Lung (tissue), 12 donors: ENCODE measurements around the gene STRBP. TPM values are rescaled to one million over a fixed set of nuclear protein-coding genes. Genes with fewer than 3 reads are reported as not detected.

Source experiments
- ATAC-seq: fragments of 200-7000 bp; cut with Tn5 transposase; one replicate; pipeline ENCODE4 v1.9.1; 2020; ENCODE audit warnings: moderate number of reproducible peaks; ENCODE audit not compliant: insufficient read depth, low FRiP score
- DNase-seq, 3 donors: peaks; one replicate each; pipeline ENCODE4 v3.0.0-alpha.2; 2013 to 2017
- H3K27ac ChIP-seq, 2 donors: one replicate each; pipeline ENCODE4 v1.5.1; 2013; ENCODE audit warnings: mild to moderate bottlenecking in 2 of 2, moderate library complexity in 2 of 2, control low read depth in 1 of 2, inconsistent platforms in 1 of 2, low read depth in 1 of 2, low read length in 1 of 2
- H3K27me3 ChIP-seq, 3 donors: one replicate each; pipeline ENCODE4 v1.5.1; 2013; ENCODE audit warnings: low read length in 2 of 3; ENCODE audit not compliant: control insufficient read depth in 3 of 3, insufficient read depth in 3 of 3
- H3K36me3 ChIP-seq, 4 donors: one replicate each; pipeline ENCODE4 v1.5.1; 2013; ENCODE audit warnings: low read length in 4 of 4, mild to moderate bottlenecking in 1 of 4, moderate library complexity in 1 of 4; ENCODE audit not compliant: control insufficient read depth in 4 of 4, insufficient read depth in 4 of 4
- H3K4me1 ChIP-seq, 5 donors: one replicate each; pipeline ENCODE4 v1.5.1; 2013; ENCODE audit warnings: low read length in 5 of 5, mild to moderate bottlenecking in 2 of 5, moderate library complexity in 1 of 5; ENCODE audit not compliant: control insufficient read depth in 5 of 5, insufficient read depth in 5 of 5
- H3K4me3 ChIP-seq: one replicate; pipeline ENCODE4 v1.5.1; 2013; ENCODE audit warnings: mild to moderate bottlenecking, control low read depth, moderate library complexity
- H3K9ac ChIP-seq, 2 donors: one replicate each; pipeline ENCODE4 v1.5.1; 2013; ENCODE audit warnings: low read length in 2 of 2, control low read depth in 1 of 2; ENCODE audit not compliant: insufficient read depth in 1 of 2
- H3K9me3 ChIP-seq, 4 donors: one replicate each; pipeline ENCODE4 v1.5.1; 2013; ENCODE audit warnings: low read length in 3 of 4, mild to moderate bottlenecking in 1 of 4, moderate library complexity in 1 of 4; ENCODE audit not compliant: control insufficient read depth in 4 of 4, insufficient read depth in 3 of 4
- WGBS, 2 donors: extraction: QIAGEN DNeasy Blood & Tissue Kit; methylation state at CpG; one replicate each; pipeline ENCODE4 v1.1.7; 2013; 5-methylcytosine and 5-hydroxymethylcytosine counted together
- polyA plus RNA-seq, 2 donors: library from polyadenylated mRNA; stranded (reverse); fragments of 200-250 nt; gene quantifications; one replicate each; pipeline ENCODE4 v1.2.1, GENCODE V29; 2013
- total RNA-seq, 2 donors: library from RNA; depleted of rRNA in 1 of 2; stranded (reverse); fragments of >200 nt in 1 of 2; gene quantifications; one replicate each; pipeline ENCODE4 v1.2.1, GENCODE V29; 2014 to 2021
- TF ChIP-seq, protein P1 (sequence below): IDR thresholded peaks from 2 replicates; pipeline ENCODE4 v1.5.1; 2012; ENCODE audit warnings: mild to moderate bottlenecking; ENCODE audit errors: control extremely low read depth, extremely low read depth
- donor health status: control.
- donor health status: control.
- donor health status: Bipolar disorder and iron deficiency.
- donor health status: healthy.
- donor health status: DM: yes; HTN: yes; CAD: no.

Gene STRBP
- total and polyA plus RNA-seq, 4 donors = 8.3 to 27.2 (median 21.1) TPM

DNA sequence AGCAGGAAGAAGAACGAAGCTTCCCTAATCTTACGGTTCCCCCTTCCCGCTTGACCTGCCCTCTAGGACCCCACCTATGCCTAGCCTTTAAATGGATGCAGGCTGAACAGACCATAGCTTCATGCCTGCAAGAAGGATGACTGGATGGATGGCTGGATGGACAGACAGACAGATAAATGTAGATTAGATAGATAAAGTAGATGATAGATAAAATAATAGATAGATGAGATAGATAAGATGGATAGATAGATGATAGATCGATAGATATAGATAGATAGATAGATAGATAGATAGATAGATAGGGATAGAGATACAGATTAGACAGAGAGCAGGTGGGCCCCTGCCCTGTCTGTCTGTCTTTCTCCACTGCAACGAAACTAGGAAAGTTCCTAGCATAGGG, 162.9 kb downstream of the STRBP start:
- no peak overlapping the region for H3K9ac ChIP-seq
- H3K4me1 ChIP-seq = no peaks in the 10 kb centered on the region
- no peak overlapping the region for H3K4me3 ChIP-seq
- no peaks in the 10 kb centered on the region for H3K9me3 ChIP-seq
- ATAC-seq (no peak), DNase-seq (no peak)
- 89 to 93% methylated on average over 5 of the region's 5 CpGs for WGBS, 2 donors
- TF ChIP-seq, protein P1, sequence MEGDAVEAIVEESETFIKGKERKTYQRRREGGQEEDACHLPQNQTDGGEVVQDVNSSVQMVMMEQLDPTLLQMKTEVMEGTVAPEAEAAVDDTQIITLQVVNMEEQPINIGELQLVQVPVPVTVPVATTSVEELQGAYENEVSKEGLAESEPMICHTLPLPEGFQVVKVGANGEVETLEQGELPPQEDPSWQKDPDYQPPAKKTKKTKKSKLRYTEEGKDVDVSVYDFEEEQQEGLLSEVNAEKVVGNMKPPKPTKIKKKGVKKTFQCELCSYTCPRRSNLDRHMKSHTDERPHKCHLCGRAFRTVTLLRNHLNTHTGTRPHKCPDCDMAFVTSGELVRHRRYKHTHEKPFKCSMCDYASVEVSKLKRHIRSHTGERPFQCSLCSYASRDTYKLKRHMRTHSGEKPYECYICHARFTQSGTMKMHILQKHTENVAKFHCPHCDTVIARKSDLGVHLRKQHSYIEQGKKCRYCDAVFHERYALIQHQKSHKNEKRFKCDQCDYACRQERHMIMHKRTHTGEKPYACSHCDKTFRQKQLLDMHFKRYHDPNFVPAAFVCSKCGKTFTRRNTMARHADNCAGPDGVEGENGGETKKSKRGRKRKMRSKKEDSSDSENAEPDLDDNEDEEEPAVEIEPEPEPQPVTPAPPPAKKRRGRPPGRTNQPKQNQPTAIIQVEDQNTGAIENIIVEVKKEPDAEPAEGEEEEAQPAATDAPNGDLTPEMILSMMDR = no peak
- no peaks in the 10 kb centered on the region for H3K27me3 ChIP-seq
- no peak overlapping the region for H3K27ac ChIP-seq
- peaks cover 12 to 43% (median 23%) of the 10 kb centered on the region in 4 donors for H3K36me3 ChIP-seq

DNA sequence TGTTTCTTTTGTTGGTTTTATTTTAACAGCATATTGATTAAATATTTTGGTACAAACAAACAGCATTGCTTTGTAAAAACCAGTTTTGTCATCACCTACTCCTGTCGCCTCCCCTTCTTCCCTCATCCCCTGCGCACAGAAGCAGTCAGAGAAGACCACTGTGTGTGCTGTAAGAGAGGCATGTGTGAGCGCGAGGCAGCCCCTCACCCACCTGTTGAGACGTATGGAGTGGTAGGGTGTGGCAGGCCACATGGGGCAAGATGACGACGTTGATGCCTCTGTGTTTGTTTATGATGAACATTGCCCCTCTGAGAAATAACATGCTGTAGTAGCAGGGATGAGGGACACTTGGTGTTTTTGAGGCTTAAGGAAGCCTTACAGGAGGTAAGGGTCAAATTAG, 163.6 kb downstream of the STRBP start:
- H3K27ac ChIP-seq = no peak overlapping the region
- ATAC-seq = no peak
- DNase-seq = no peak
- peaks cover 12 to 45% (median 25%) of the 10 kb centered on the region in 4 donors for H3K36me3 ChIP-seq
- H3K4me3 ChIP-seq = no peak overlapping the region
- TF ChIP-seq, protein P1 = no peak
- H3K9me3 ChIP-seq = no peaks in the 10 kb centered on the region
- no peaks in the 10 kb centered on the region for H3K27me3 ChIP-seq
- H3K4me1 ChIP-seq = no peaks in the 10 kb centered on the region
- no peak overlapping the region for H3K9ac ChIP-seq
- 79 to 88% methylated on average over 7 of the region's 7 CpGs for WGBS, 2 donors

DNA sequence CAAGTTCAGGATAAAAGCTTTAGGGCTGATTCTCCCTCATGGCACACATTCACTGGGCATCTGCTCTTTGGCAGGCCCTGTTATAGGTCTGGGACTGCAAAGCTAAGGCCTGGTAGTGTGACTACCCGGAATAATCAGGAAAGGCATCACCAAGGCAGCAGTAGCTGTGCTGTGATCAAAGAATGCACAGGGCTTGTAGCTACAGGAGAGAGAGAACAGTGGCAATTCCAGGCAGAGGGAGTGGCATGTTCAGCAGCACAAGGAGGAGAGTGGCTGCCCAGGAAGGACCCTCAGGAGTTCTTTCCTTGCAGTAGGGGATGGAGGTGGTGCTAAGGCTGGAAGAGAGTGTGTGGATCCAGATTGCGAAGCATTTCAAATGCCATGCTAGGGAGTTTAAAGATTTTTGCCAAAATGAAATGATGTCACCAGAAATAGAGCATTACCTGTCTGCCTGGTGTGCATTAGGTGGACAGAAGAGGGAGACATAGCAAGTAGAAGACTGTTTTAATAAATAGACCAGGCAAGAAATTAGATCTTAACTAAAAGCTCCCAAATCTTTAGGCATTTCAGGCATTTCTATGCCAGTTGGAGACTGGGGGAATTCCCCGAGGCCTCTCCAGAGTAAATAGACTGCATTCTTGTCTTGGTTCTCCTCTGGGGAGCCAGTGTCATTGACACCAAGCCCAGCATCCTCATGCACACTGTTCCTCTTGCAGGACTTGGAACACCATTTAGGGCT, 165.8 kb downstream of the STRBP start:
- WGBS, 2 donors = 82 to 92% methylated on average over 3 of the region's 3 CpGs
- no peak for DNase-seq
- TF ChIP-seq, protein P1 = no peak

More for the DNA sequence above, 165.8 kb downstream of the STRBP start:
- H3K9me3 ChIP-seq = no peaks in the 10 kb centered on the region
- H3K27ac ChIP-seq = no peak overlapping the region
- no peak overlapping the region for H3K9ac ChIP-seq
- H3K4me3 ChIP-seq = no peak overlapping the region
- ATAC-seq = no peak
- peaks cover 18 to 48% (median 40%) of the 10 kb centered on the region in 4 donors for H3K36me3 ChIP-seq
- H3K4me1 ChIP-seq = no peaks in the 10 kb centered on the region
- no peaks in the 10 kb centered on the region for H3K27me3 ChIP-seq
